MM.1S (cell line): ENCODE results near the gene LILRB3.
"Not testable (repeated sequence)": the region's sequence is repeated elsewhere in the genome, so short reads cannot be mapped to it uniquely, and the experiment has no call there.

Experiments used
- DNase-seq: peaks from one replicate; pipeline ENCODE4 v3.0.0-alpha.2; 2015
- H2AFZ ChIP-seq: fragments of 300-600 bp; sonication (generic); 2 replicates; pipeline ENCODE4 v1.6.0; 2016; ENCODE audit warnings: antibody characterized with exemption, low read length
- H3F3A ChIP-seq: fragments of 300-600 bp; sonication (generic); 2 replicates; pipeline ENCODE4 v1.6.1; 2016; ENCODE audit warnings: mild to moderate bottlenecking, antibody characterized with exemption, low read length, moderate library complexity, mixed read lengths; ENCODE audit not compliant: insufficient read depth
- H3K27ac ChIP-seq: fragments of 300-600 bp; sonication (generic); 2 replicates; pipeline ENCODE4 v1.5.1; 2016; ENCODE audit warnings: mild to moderate bottlenecking, low read length
- H3K27me3 ChIP-seq: fragments of 300-600 bp; sonication (generic); replicated peaks from 2 replicates; pipeline ENCODE4 v1.6.0; 2016; ENCODE audit warnings: low read length; ENCODE audit not compliant: insufficient read depth
- H3K36me3 ChIP-seq: fragments of 300-600 bp; sonication (generic); replicated peaks from 2 replicates; pipeline ENCODE4 v1.6.1; 2016; ENCODE audit warnings: mild to moderate bottlenecking, low read length, mixed read lengths; ENCODE audit not compliant: insufficient read depth
- H3K4me1 ChIP-seq: fragments of 300-600 bp; sonication (generic); 2 replicates; pipeline ENCODE4 v1.6.1; 2016; ENCODE audit warnings: low read length, mixed read lengths
- H3K4me2 ChIP-seq: fragments of 300-600 bp; sonication (generic); 2 replicates; pipeline ENCODE4 v1.6.0; 2016; ENCODE audit warnings: low read depth, low read length
- H3K4me3 ChIP-seq: fragments of 300-600 bp; sonication (generic); 2 replicates; pipeline ENCODE4 v1.5.1; 2016; ENCODE audit warnings: low read length, mixed read lengths
- H3K79me2 ChIP-seq: fragments of 300-600 bp; sonication (generic); 2 replicates; pipeline ENCODE4 v1.6.1; 2016; ENCODE audit warnings: mixed run types, low read length, mixed read lengths
- H3K9ac ChIP-seq: fragments of 300-600 bp; sonication (generic); 2 replicates; pipeline ENCODE4 v1.6.1; 2016; ENCODE audit warnings: low read length, mixed read lengths
- H3K9me2 ChIP-seq: fragments of 300-600 bp; sonication (generic); replicated peaks from 2 replicates; pipeline ENCODE4 v1.6.1; 2016; ENCODE audit warnings: mild to moderate bottlenecking, low read length, mixed read lengths; ENCODE audit not compliant: insufficient read depth
- H3K9me3 ChIP-seq: fragments of 300-600 bp; sonication (generic); replicated peaks from 2 replicates; pipeline ENCODE4 v1.6.1; 2016; ENCODE audit warnings: mild to moderate bottlenecking, low read length, mixed read lengths; ENCODE audit not compliant: insufficient read depth
- H4K20me1 ChIP-seq: fragments of 300-600 bp; sonication (generic); 2 replicates; pipeline ENCODE4 v1.6.1; 2016; ENCODE audit warnings: mild to moderate bottlenecking, low read length, moderate library complexity, mixed read lengths; ENCODE audit not compliant: insufficient read depth
- CTCF ChIP-seq: fragments of 300-600 bp; sonication (generic); IDR thresholded peaks from 2 replicates; pipeline ENCODE4 v1.5.1; 2016; ENCODE audit warnings: antibody characterized with exemption, low read length, mixed read lengths
- EZH2 ChIP-seq: fragments of 300-600 bp; sonication (generic); optimal IDR thresholded peaks from 2 replicates; pipeline ENCODE3; 2017; ENCODE audit warnings: low read depth, mild to moderate bottlenecking, antibody characterized with exemption, low read length, mixed read lengths
- EZH2phosphoT487 ChIP-seq: fragments of 300-600 bp; sonication (generic); IDR thresholded peaks from 2 replicates; pipeline ENCODE4 v1.6.1; 2018; ENCODE audit warnings: antibody characterized with exemption, low read length

The LILRB3 gene

GRCh38 chr19:54173359-54173699, 49.5 kb downstream of the LILRB3 start:
- no peaks in the 10 kb centered on the region for H3K9me3 ChIP-seq
- no peak overlapping the region; the same call in 1 of the 2 replicates for H3K4me3 ChIP-seq
- H3K27me3 ChIP-seq: no peaks in the 10 kb centered on the region
- H3K4me2 ChIP-seq: peak overlapping the region; percentile 98; the same call in 1 of the 2 replicates
- no peaks in the 10 kb centered on the region for H3K36me3 ChIP-seq
- H3K79me2 ChIP-seq: no peaks in the 10 kb centered on the region
- H3F3A ChIP-seq: no peaks in the 10 kb centered on the region
- TF ChIP-seq EZH2phosphoT487 (no peak), EZH2 (no peak), CTCF (no peak)
- H3K4me1 ChIP-seq: peaks cover 1% of the 10 kb centered on the region; the same call in 1 of the 2 replicates
- no peak overlapping the region for H3K9ac ChIP-seq
- no peaks in the 10 kb centered on the region for H3K9me2 ChIP-seq
- H3K27ac ChIP-seq: no peak overlapping the region
- H2AFZ ChIP-seq: peak overlapping the region; percentile 38; the same call in 1 of the 2 replicates
- no peaks in the 10 kb centered on the region for H4K20me1 ChIP-seq
- DNase-seq: no peak

GRCh38 chr19:54172471-54173358, 50.1 kb downstream of the LILRB3 start, which contains the start of gene TMC4:
TMC4 (minus strand) TSS chr19:54173160; CDS start chr19:54173117, 43 bp downstream.
- no peaks in the 10 kb centered on the region for H3K9me2 ChIP-seq
- H3K36me3 ChIP-seq: no peaks in the 10 kb centered on the region
- H3K27ac ChIP-seq: no peak within 1 kb of the TSS
- no peaks in the 10 kb centered on the region for H4K20me1 ChIP-seq
- H3K27me3 ChIP-seq: no peaks in the 10 kb centered on the region
- peak within 1 kb of the TSS; percentile 69 for H3K4me3 ChIP-seq
- no peaks in the 10 kb centered on the region for H3F3A ChIP-seq
- peak; percentile 57 for TF ChIP-seq CTCF
- TF ChIP-seq EZH2: no peak
- no peaks in the 10 kb centered on the region for H3K79me2 ChIP-seq
- no peaks in the 10 kb centered on the region for H3K9me3 ChIP-seq
- H3K4me1 ChIP-seq: peaks cover 4% of the 10 kb centered on the region; the same call in 1 of the 2 replicates
- DNase-seq: peak; percentile 76
- H3K9ac ChIP-seq: peak within 1 kb of the TSS; percentile 50; the same call in 1 of the 2 replicates
- peak within 1 kb of the TSS; percentile 68 for H2AFZ ChIP-seq
- H3K4me2 ChIP-seq: peak within 1 kb of the TSS; percentile 98

- not testable (repeated sequence) for H2AFZ ChIP-seq, H3K4me3 ChIP-seq
Observed at GRCh38 chr19:54171736-54172431, 50.9 kb downstream of the LILRB3 start.

More at GRCh38 chr19:54171736-54172431, 50.9 kb downstream of the LILRB3 start:
- not testable (repeated sequence) for DNase-seq, H3K27me3 ChIP-seq, H3K27ac ChIP-seq, H4K20me1 ChIP-seq, H3K9me2 ChIP-seq, H3K9ac ChIP-seq, H3K36me3 ChIP-seq, H3K9me3 ChIP-seq, H3K4me2 ChIP-seq, H3F3A ChIP-seq, H3K4me1 ChIP-seq, H3K79me2 ChIP-seq
